Measurements from ENCODE around the gene FAM50A. TPM values are rescaled to one million over a fixed set of nuclear protein-coding genes. Genes with fewer than 3 reads are reported as not detected.
"Not testable (repeated sequence)": the region's sequence is repeated elsewhere in the genome, so short reads cannot be mapped to it uniquely, and the experiment has no call there.

The FAM50A gene
- total RNA-seq (2014; rRNA removed; shearing (Covaris generic)) = 56.1 and 63.4 TPM in 2 replicates

GRCh38 chrX:154443992-154444754 lies at the start of gene FAM50A:
TSS of gene FAM50A (plus strand) at chrX:154444141. CDS start at chrX:154444236, 95 bp downstream.
- peak; percentile 65 for DNase-seq (ENCODE audit: low spot score)
- in situ Hi-C loops (cut with HindIII; ENCODE audit: low sequenced_read_pairs) = no loop called here

GRCh38 chrX:154396363-154396762 lies 47.6 kb upstream of the FAM50A start:
- in situ Hi-C loops (cut with HindIII; ENCODE audit: low sequenced_read_pairs); DNase-seq (ENCODE audit: low spot score): not testable (repeated sequence)

- peak; percentile 55 for DNase-seq (ENCODE audit: low spot score)
- in situ Hi-C loops (cut with HindIII; ENCODE audit: low sequenced_read_pairs) = no loop called here
Measured at GRCh38 chrX:154396973-154397887, 46.7 kb upstream of the FAM50A start.

- in situ Hi-C loops (cut with HindIII; ENCODE audit: low sequenced_read_pairs) = no loop called here
Measured at GRCh38 chrX:154397888-154398667, 45.9 kb upstream of the FAM50A start, which contains the start of gene RPL10. TSS of gene RPL10 (plus strand) at chrX:154398377. CDS start at chrX:154398520, 143 bp downstream.

GRCh38 chrX:154398668-154399526 lies 45.0 kb upstream of the FAM50A start:
- peak; percentile 82 for DNase-seq (ENCODE audit: low spot score)
- in situ Hi-C loops (cut with HindIII; ENCODE audit: low sequenced_read_pairs) = no loop called here

More at GRCh38 chrX:154397888-154398667, 45.9 kb upstream of the FAM50A start, which contains the start of gene RPL10:
- DNase-seq (ENCODE audit: low spot score) = peak; percentile 94

- no peak for DNase-seq (ENCODE audit: low spot score)
- in situ Hi-C loops (cut with HindIII; ENCODE audit: low sequenced_read_pairs) = no loop called here
Measured at GRCh38 chrX:154399527-154400368, 44.2 kb upstream of the FAM50A start.

- in situ Hi-C loops (cut with HindIII; ENCODE audit: low sequenced_read_pairs); DNase-seq (ENCODE audit: low spot score): not testable (repeated sequence)
Measured at GRCh38 chrX:154400369-154400817, 43.5 kb upstream of the FAM50A start.

GRCh38 chrX:154401045-154401799 lies 42.7 kb upstream of the FAM50A start:
- in situ Hi-C loops (cut with HindIII; ENCODE audit: low sequenced_read_pairs) = no loop called here
- no peak for DNase-seq (ENCODE audit: low spot score)

- no peak for DNase-seq (ENCODE audit: low spot score)
- in situ Hi-C loops (cut with HindIII; ENCODE audit: low sequenced_read_pairs) = no loop called here
Measured at GRCh38 chrX:154401918-154402621, 41.9 kb upstream of the FAM50A start.

- DNase-seq (ENCODE audit: low spot score) = no peak
- in situ Hi-C loops (cut with HindIII; ENCODE audit: low sequenced_read_pairs) = no loop called here
Measured at GRCh38 chrX:154402622-154403127, 41.3 kb upstream of the FAM50A start.

- DNase-seq (ENCODE audit: low spot score) = no peak
- in situ Hi-C loops (cut with HindIII; ENCODE audit: low sequenced_read_pairs) = no loop called here
Measured at GRCh38 chrX:154403192-154403591, 40.7 kb upstream of the FAM50A start.

- in situ Hi-C loops (cut with HindIII; ENCODE audit: low sequenced_read_pairs) = no loop called here
- DNase-seq (ENCODE audit: low spot score) = no peak
Measured at GRCh38 chrX:154403858-154404257, 40.1 kb upstream of the FAM50A start.

- in situ Hi-C loops (cut with HindIII; ENCODE audit: low sequenced_read_pairs) = no loop called here
- no peak for DNase-seq (ENCODE audit: low spot score)
Measured at GRCh38 chrX:154404625-154405192, 39.2 kb upstream of the FAM50A start.

- no peak for DNase-seq (ENCODE audit: low spot score)
- in situ Hi-C loops (cut with HindIII; ENCODE audit: low sequenced_read_pairs) = no loop called here
Measured at GRCh38 chrX:154408659-154409221, 35.2 kb upstream of the FAM50A start.

- in situ Hi-C loops (cut with HindIII; ENCODE audit: low sequenced_read_pairs) = no loop called here
- DNase-seq (ENCODE audit: low spot score) = peak; percentile 26
Measured at GRCh38 chrX:154409222-154409871, 34.6 kb upstream of the FAM50A start, which contains the start of gene DNASE1L1. TSS of gene DNASE1L1 (minus strand) at chrX:154409254. CDS start at chrX:154405568, 3,686 bp downstream.

Measured in G401 (cell line).